Measurements from ENCODE around the gene FBXL7.

GRCh38 chr5:15694696-15695214 lies 194.8 kb downstream of the FBXL7 start:
- TF ChIP-seq CTCF (IDR thresholded peaks at IDR 0.05) (no peak), POLR2A (IDR thresholded peaks at IDR 0.05) (no peak), EP300 (IDR thresholded peaks at IDR 0.05; ENCODE audit: low read depth) (no peak), POLR2AphosphoS5 (IDR thresholded peaks at IDR 0.05) (no peak)

All from transverse colon (tissue), 4 donors.